ENCODE results near the gene NRDC. TPM values are rescaled to one million over a fixed set of nuclear protein-coding genes. Genes with fewer than 3 reads are reported as not detected.

The NRDC gene
- total and polyA plus RNA-seq, 9 donors: 46.1 to 121 (median 88.3) TPM

DNA sequence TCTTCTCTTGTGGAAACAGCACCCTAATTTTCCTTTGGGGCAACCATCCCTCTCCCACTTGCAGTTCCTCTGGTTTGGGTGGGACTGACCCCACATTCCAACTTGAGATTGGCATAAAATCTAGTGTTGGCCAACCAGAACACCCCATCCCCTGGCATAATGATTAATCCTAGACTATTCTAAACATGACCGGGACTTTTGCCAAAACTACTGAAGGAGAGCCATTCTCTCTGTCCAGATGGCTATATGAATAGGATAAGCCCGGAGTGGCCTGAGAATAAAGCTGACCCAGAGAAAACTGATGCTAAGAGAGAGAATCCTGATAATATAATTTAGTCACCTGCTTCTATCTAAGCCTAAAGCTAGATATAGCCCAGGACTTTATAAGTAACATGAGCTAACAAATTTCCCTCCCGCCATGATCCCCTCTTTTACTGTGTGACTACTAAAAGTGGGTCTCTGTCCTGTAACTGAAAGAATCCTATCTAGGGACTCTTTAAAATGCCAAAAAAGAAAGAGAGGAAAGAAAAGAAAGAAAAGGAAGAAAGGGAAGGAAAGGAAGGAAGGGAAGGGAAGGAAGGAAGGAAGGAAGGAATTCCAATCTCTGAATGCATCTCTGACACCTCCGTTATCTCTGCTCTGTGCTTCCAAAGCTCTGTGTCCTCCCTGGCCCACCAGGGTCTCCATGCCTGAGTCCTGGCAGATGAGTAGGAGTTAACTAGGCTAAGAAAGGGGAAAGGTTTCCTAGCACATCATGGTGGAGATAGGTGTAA, 28.0 kb upstream of the NRDC start:
- TF ChIP-seq POLR2A (IDR thresholded peaks at IDR 0.05): no peak
- TF ChIP-seq, protein P1, sequence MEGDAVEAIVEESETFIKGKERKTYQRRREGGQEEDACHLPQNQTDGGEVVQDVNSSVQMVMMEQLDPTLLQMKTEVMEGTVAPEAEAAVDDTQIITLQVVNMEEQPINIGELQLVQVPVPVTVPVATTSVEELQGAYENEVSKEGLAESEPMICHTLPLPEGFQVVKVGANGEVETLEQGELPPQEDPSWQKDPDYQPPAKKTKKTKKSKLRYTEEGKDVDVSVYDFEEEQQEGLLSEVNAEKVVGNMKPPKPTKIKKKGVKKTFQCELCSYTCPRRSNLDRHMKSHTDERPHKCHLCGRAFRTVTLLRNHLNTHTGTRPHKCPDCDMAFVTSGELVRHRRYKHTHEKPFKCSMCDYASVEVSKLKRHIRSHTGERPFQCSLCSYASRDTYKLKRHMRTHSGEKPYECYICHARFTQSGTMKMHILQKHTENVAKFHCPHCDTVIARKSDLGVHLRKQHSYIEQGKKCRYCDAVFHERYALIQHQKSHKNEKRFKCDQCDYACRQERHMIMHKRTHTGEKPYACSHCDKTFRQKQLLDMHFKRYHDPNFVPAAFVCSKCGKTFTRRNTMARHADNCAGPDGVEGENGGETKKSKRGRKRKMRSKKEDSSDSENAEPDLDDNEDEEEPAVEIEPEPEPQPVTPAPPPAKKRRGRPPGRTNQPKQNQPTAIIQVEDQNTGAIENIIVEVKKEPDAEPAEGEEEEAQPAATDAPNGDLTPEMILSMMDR (IDR thresholded peaks at IDR 0.05): no peak
- TF ChIP-seq EP300 (IDR thresholded peaks at IDR 0.05): no peak
- intact Hi-C loops (cut with DNase I): loop anchor here in 1 of 4 donors (10.0 kb wide), 1 partner anchor 88 kb away; the partner anchor contains the start of gene RAB3B
- Histone ChIP-seq H3K4me3 (no peak overlapping the region), H3K9me3 (no peaks in the 10 kb centered on the region), H3K27ac (no peak overlapping the region), H3K4me1 (ENCODE audit: insufficient read depth) (no peaks in the 10 kb centered on the region), H3K36me3 (no peaks in the 10 kb centered on the region), H3K27me3 (peaks cover 3% of the 10 kb centered on the region)
- DNase-seq: no peak
- 37 to 62% (median 45%) methylated on average over 4 of the region's 4 CpGs for WGBS, 3 donors

DNA sequence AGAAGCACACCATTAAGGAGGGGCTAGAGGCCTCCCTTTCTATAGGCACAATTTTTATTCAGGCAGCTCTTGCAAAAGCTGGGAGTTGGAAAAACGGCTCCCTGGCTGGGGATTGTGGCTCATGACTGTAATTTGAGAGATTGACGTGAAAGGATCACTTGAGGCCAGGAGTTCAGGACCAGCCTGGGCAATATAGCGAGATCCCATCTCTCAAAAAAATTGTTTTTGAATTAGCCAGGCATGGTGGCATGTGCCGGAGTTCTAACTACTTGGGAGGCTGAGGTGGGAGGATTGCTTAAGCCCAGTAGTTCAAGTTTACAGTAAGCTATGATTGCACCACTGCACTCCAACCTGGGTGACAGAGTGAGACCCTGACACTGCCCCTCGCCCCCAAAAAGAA, 23.9 kb upstream of the NRDC start:
- 75 to 82% (median 81%) methylated on average over 5 of the region's 5 CpGs for WGBS, 3 donors
- peaks cover 3% of the 10 kb centered on the region for H3K27me3 ChIP-seq

DNA sequence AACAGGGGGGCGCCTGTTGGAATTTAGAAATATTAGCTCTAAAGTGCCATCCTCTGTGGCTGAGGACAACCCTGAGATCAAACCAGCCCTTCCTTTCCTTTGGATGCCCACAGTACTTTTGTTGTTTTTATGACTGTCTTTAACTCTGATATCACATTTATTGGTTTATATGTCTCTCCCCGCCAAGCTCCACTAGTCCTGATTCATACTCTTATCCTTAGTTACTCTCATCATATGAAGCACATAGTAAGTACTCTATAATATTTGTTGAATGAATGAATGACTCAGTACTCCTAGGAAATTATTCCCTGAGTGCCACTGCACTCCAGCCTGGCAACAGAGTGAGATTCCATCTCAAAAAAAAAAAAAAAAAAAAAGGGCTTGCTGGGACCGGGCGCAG, 22.6 kb upstream of the NRDC start:
- H3K36me3 ChIP-seq: no peaks in the 10 kb centered on the region
- H3K27me3 ChIP-seq: peaks cover 3% of the 10 kb centered on the region
- H3K4me1 ChIP-seq (ENCODE audit: insufficient read depth): no peaks in the 10 kb centered on the region
- H3K27ac ChIP-seq: no peak overlapping the region
- no peaks in the 10 kb centered on the region for H3K9me3 ChIP-seq
- H3K4me3 ChIP-seq: no peak overlapping the region
- intact Hi-C loops (cut with DNase I): loop anchor here in 2 of 4 donors (5.0 to 10.0 kb wide), 2 partner anchors 91 to 94 kb away; partner anchors contain the start of gene RAB3B (in 2 of the 2)
- no peak for TF ChIP-seq POLR2A (IDR thresholded peaks at IDR 0.05)
- DNase-seq: no peak
- 94 to 97% (median 94%) methylated on average over 4 of the region's 4 CpGs for whole genome bisulfite sequencing, 3 donors

More for the DNA sequence above, 23.9 kb upstream of the NRDC start:
- no peak for DNase-seq
- intact Hi-C loops (cut with DNase I): loop anchor here in 2 of 4 donors (5.0 to 10.0 kb wide), 2 partner anchors 90 to 92 kb away; partner anchors contain the start of gene RAB3B (in 2 of the 2)
- Histone ChIP-seq H3K36me3 (no peaks in the 10 kb centered on the region), H3K4me3 (no peak overlapping the region), H3K9me3 (no peaks in the 10 kb centered on the region), H3K27ac (no peak overlapping the region), H3K4me1 (ENCODE audit: insufficient read depth) (no peaks in the 10 kb centered on the region)
- TF ChIP-seq EP300 (IDR thresholded peaks at IDR 0.05): no peak
- TF ChIP-seq POLR2A (IDR thresholded peaks at IDR 0.05): no peak
- TF ChIP-seq, protein P1 (IDR thresholded peaks at IDR 0.05): no peak

DNA sequence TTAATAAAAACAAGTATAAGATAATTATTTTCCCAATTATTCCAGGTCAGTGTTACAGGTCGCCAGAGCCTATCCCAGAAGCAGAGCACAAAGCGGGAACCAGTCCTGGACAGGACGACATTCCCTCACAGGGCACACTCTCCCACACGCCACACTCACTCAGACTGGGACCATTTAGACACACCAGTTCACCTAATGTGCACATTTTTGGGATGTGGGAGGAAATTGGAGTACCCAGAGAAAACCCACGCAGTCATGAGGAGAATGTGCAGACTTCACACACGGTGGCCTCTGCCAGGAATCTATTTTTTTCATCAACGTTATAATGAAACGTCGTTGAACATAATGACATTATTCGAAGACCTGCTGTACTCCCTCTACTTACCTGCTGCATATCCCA, 20.5 kb upstream of the NRDC start:
- TF ChIP-seq EP300 (IDR thresholded peaks at IDR 0.05) (no peak), POLR2A (IDR thresholded peaks at IDR 0.05) (no peak)
- TF ChIP-seq, protein P1 (IDR thresholded peaks at IDR 0.05): no peak
- peaks cover 3% of the 10 kb centered on the region for H3K27me3 ChIP-seq
- H3K9me3 ChIP-seq: no peaks in the 10 kb centered on the region
- no peak overlapping the region for H3K4me3 ChIP-seq
- H3K36me3 ChIP-seq: no peaks in the 10 kb centered on the region
- intact Hi-C loops (cut with DNase I): loop anchor here in 2 of 4 donors (5.0 to 10.0 kb wide), 2 partner anchors 103 to 666 kb away; no protein-coding TSS in a partner anchor
- DNase-seq: no peak
- 56 to 60% (median 57%) methylated on average over 10 of the region's 10 CpGs for WGBS, 3 donors
- no peaks in the 10 kb centered on the region for H3K4me1 ChIP-seq (ENCODE audit: insufficient read depth)
- no peak overlapping the region for H3K27ac ChIP-seq
